Kidney (tissue), 14 donors: ENCODE measurements around the gene BMERB1. TPM values are rescaled to one million over a fixed set of nuclear protein-coding genes. Genes with fewer than 3 reads are reported as not detected.

Source experiments
- DNase-seq, 5 donors: peaks; one replicate each; pipeline ENCODE4 v3.0.0-alpha.2; 2013 to 2020
- FAIRE-seq: peaks from 2 replicates; lab custom pipeline; 2012; peaks lifted over from hg19 to GRCh38; lab: Jason Lieb, UNC
- H3K27ac ChIP-seq, 2 donors: one replicate each; pipeline ENCODE4 v1.7.0; 2013; ENCODE audit warnings: low read depth in 2 of 2, low read length in 2 of 2, inconsistent platforms in 1 of 2
- H3K27me3 ChIP-seq: one replicate; pipeline ENCODE4 v1.7.1; 2013; ENCODE audit warnings: low read length, inconsistent platforms; ENCODE audit not compliant: control insufficient read depth, insufficient read depth
- H3K36me3 ChIP-seq, 3 donors: one replicate each; pipeline versions ENCODE4 v1.7.0 to v1.7.1; 2013; ENCODE audit warnings: low read length in 3 of 3, control low read depth in 1 of 3, inconsistent platforms in 1 of 3; ENCODE audit not compliant: insufficient read depth in 3 of 3, control insufficient read depth in 2 of 3
- H3K4me1 ChIP-seq, 3 donors: one replicate each; pipeline versions ENCODE4 v1.7.0 to v1.7.1; 2013; ENCODE audit warnings: low read length in 3 of 3, inconsistent platforms in 1 of 3, low read depth in 1 of 3; ENCODE audit not compliant: control insufficient read depth in 2 of 3, insufficient read depth in 2 of 3
- H3K4me3 ChIP-seq, 3 donors: one replicate each; pipeline versions ENCODE4 v1.7.0 to v1.8.1; 2013; ENCODE audit warnings: low read length in 3 of 3, control low read depth in 1 of 3, inconsistent platforms in 1 of 3
- H3K9ac ChIP-seq, 3 donors: one replicate each; pipeline versions ENCODE4 v1.7.0 to v1.7.1; 2013; ENCODE audit warnings: low read length in 3 of 3, control low read depth in 1 of 3, inconsistent platforms in 1 of 3
- H3K9me3 ChIP-seq, 3 donors: one replicate each; pipeline versions ENCODE4 v1.7.0 to v1.7.1; 2013; ENCODE audit warnings: low read length in 3 of 3, control low read depth in 1 of 3, inconsistent platforms in 1 of 3; ENCODE audit not compliant: control insufficient read depth in 2 of 3, insufficient read depth in 1 of 3
- intact Hi-C: fragments of 100-400 bp; cut with DNase I; formaldehyde crosslinking; loops from one replicate; pipeline ENCODE4 v1.11.1; 2022
- polyA plus RNA-seq: library from polyadenylated mRNA; stranded (reverse); fragments of 350-450 nt; fragmentation: Illumina TruSeq; extraction: RNeasy Lipid Tissue Mini Kit (QIAGEN cat#74804); gene quantifications from one replicate; pipeline ENCODE4 v1.2.3, GENCODE V29; 2014; ENCODE audit warnings: low read depth, low replicate concordance; ENCODE audit not compliant: insufficient read depth
- total RNA-seq: library from RNA; stranded (reverse); fragmentation: NEBNext Ultra II Directional; extraction: Animal tissue kit (Norgen Biotek cat#: 25700); gene quantifications from one replicate; pipeline ENCODE4 v1.2.1, GENCODE V29; 2021
- TF ChIP-seq, protein P1 (sequence below): IDR thresholded peaks from 3 replicates; pipeline ENCODE4 v1.5.1; 2012; ENCODE audit warnings: mild to moderate bottlenecking, moderate library complexity, borderline replicate concordance; ENCODE audit not compliant: insufficient read depth; ENCODE audit errors: extremely low read depth
- donor health status: control.
- donor health status: control.
- donor health status: control.
- donor health status: control.
- donor health status: control.
- donor health status: DM: yes; HTN: yes; CAD: no.
- donor health status: Normal renal cell carcinoma (clear cell type).

BMERB1 gene
- total and polyA plus RNA-seq, 2 donors from 2014 or later: 33.4 to 48.8 TPM

DNA sequence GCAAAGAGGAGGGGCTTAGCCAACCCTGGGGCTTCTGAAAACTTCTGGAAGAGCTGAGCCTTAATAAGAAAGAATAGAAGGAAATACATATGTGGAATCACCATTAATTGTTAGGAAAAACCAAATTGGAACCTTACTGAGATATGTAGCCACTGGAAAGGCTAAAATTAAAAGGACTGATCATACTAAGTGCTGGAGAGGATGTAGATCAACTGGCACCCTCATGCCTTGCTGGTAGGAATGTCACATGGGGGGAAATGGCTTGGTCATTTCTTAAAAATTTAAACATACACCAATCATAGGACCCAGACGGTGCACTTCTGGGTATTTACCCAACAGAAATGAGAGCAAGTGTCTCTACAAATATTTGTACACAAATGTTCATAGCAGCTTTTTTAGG lies 11.1 kb downstream of the BMERB1 start:
- Histone ChIP-seq H3K9me3 (peaks cover 0 to 6% (median 0%) of the 10 kb centered on the region in 3 donors), H3K4me1 (no peaks in the 10 kb centered on the region), H3K36me3 (no peaks in the 10 kb centered on the region), H3K27ac (no peak overlapping the region), H3K27me3 (no peaks in the 10 kb centered on the region), H3K9ac (no peak overlapping the region), H3K4me3 (no peak overlapping the region)
- TF ChIP-seq, protein P1, sequence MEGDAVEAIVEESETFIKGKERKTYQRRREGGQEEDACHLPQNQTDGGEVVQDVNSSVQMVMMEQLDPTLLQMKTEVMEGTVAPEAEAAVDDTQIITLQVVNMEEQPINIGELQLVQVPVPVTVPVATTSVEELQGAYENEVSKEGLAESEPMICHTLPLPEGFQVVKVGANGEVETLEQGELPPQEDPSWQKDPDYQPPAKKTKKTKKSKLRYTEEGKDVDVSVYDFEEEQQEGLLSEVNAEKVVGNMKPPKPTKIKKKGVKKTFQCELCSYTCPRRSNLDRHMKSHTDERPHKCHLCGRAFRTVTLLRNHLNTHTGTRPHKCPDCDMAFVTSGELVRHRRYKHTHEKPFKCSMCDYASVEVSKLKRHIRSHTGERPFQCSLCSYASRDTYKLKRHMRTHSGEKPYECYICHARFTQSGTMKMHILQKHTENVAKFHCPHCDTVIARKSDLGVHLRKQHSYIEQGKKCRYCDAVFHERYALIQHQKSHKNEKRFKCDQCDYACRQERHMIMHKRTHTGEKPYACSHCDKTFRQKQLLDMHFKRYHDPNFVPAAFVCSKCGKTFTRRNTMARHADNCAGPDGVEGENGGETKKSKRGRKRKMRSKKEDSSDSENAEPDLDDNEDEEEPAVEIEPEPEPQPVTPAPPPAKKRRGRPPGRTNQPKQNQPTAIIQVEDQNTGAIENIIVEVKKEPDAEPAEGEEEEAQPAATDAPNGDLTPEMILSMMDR: no peak
- intact Hi-C loops: no loop called here
- DNase-seq (no peak), FAIRE-seq (no peak)

DNA sequence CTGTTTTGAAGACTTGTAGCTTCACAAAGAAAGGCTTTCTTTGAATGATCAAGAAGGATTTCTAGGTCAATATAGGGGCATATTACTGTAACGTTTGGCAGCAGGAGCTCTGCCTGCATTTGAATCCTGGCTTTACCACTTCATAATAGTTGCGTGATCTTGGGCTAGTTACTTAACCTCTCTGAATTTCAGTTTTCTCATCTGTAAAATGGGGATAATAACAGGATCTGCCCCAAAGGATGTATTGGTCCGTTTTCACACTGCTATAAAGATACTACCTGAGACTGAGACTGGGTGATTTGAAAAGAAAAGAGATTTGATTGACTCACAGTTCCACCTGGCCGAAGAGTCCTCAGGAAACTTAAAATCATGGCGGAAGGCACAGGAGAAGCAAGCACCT lies 12.5 kb downstream of the BMERB1 start:
- Histone ChIP-seq H3K36me3 (no peaks in the 10 kb centered on the region), H3K9me3 (peaks cover 0 to 6% (median 0%) of the 10 kb centered on the region in 3 donors), H3K27ac (no peak overlapping the region), H3K4me3 (no peak overlapping the region), H3K27me3 (no peaks in the 10 kb centered on the region), H3K4me1 (no peaks in the 10 kb centered on the region), H3K9ac (no peak overlapping the region)
- intact Hi-C loops: no loop called here
- DNase-seq (no peak), FAIRE-seq (no peak)
- TF ChIP-seq, protein P1: no peak

DNA sequence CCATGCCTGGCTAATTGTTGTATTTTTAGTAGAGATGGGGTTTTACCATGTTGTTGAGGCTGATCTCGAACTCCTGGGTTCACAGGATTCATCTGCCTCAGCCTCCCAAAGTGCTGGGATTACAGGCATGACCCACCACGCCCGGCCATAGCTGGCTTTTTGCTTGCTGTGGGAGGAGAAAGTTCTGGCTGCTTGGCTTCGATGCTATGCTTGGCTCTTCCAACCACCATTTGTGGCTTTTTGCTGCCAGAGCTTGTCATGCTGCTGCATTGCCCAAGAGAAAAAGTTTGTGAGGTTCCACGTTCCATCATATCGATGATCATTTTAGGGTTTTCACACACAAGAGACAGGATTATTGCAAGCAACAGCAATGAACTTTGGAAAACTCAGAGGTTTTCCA lies 16.2 kb downstream of the BMERB1 start:
- FAIRE-seq: no peak
- TF ChIP-seq, protein P1: no peak
- peaks cover 0 to under 1% (median 0%) of the 10 kb centered on the region in 3 donors for H3K9me3 ChIP-seq

More for the DNA sequence above, 16.2 kb downstream of the BMERB1 start:
- intact Hi-C loops: no loop called here
- no peak overlapping the region for H3K27ac ChIP-seq
- no peaks in the 10 kb centered on the region for H3K27me3 ChIP-seq
- no peak overlapping the region for H3K4me3 ChIP-seq
- DNase-seq: no peak
- H3K4me1 ChIP-seq: peaks cover 0 to 4% (median 2%) of the 10 kb centered on the region in 3 donors
- no peak overlapping the region for H3K9ac ChIP-seq
- H3K36me3 ChIP-seq: no peaks in the 10 kb centered on the region
